SH-SY5Y (cell line): Measurements from ENCODE around the gene NME7.

ENCODE experiments used
- GATA2 ChIP-seq: IDR thresholded peaks from 2 replicates; pipeline ENCODE4 v1.6.1; 2011; ENCODE audit warnings: mild to moderate bottlenecking, low read depth, low read length
- GATA3 ChIP-seq: IDR thresholded peaks from 2 replicates; pipeline ENCODE4 v1.6.1; 2011; ENCODE audit warnings: low read depth, mild to moderate bottlenecking, low read length, moderate library complexity

DNA sequence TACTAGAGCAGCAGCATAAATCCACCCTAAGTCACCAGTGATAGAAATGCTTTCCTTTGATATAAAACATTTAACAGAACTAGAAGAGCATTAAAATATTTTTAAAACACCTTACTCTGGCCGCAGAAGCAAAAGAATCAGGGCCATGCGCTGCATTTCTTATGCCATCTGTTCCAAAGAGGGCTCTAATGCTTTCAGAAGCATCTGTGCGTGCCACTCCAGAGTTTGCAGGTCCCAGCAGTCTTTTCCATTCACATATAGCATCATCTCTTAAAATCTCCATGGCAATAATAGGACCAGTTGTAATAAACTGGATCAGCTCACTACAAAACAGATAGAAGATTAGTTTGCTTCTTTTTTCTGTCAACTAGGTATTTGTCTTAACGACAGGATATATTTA is 69.2 kb downstream of the NME7 start:
- TF ChIP-seq GATA2: no peak
- no peak for TF ChIP-seq GATA3
